Tibial nerve (tissue), 3 donors: Measurements from ENCODE around the gene CFAP45.

ENCODE experiments used
- CTCF ChIP-seq, 5 experiments: fragments of 200-600 bp in 3 of 5; fragments of 450-650 bp in 2 of 5; sonication (generic) in 3 of 5; IDR thresholded peaks; one replicate each; pipeline ENCODE4 v1.5.1; 2016 to 2019; ENCODE audit warnings: antibody characterized with exemption in 5 of 5, mild to moderate bottlenecking in 3 of 5, moderate library complexity in 2 of 5
- POLR2A ChIP-seq, 2 donors: fragments of 450-650 bp; IDR thresholded peaks; one replicate each; pipeline ENCODE4 v1.6.1; 2017; ENCODE audit warnings: antibody characterized with exemption in 2 of 2, mild to moderate bottlenecking in 2 of 2, moderate library complexity in 2 of 2

GRCh38 chr1:159843459-159843858, 56.5 kb downstream of the CFAP45 start:
- TF ChIP-seq CTCF (IDR thresholded peaks at IDR 0.05), result no peak
- no peak for TF ChIP-seq POLR2A (IDR thresholded peaks at IDR 0.05)
